Putamen (tissue), 1 donor: ENCODE measurements around the gene NELFB.
"Not testable (repeated sequence)": the region's sequence is repeated elsewhere in the genome, so short reads cannot be mapped to it uniquely, and the experiment has no call there.

Source experiments
- DNase-seq: peaks from one replicate; pipeline ENCODE4 v3.0.0-alpha.2; 2016; ENCODE audit warnings: low spot score

The NELFB gene

GRCh38 chr9:137247135-137247915 lies 7.8 kb upstream of the NELFB start:
- DNase-seq = no peak

- no peak for DNase-seq
Observed at GRCh38 chr9:137247916-137248175, 7.3 kb upstream of the NELFB start.

GRCh38 chr9:137250329-137251193 lies 4.6 kb upstream of the NELFB start:
- no peak for DNase-seq

- no peak for DNase-seq
Observed at GRCh38 chr9:137251194-137251461, 4.0 kb upstream of the NELFB start, which contains the start of gene STPG3. TSS of gene STPG3 (plus strand) at chr9:137251286. CDS start at chr9:137251287, 1 bp downstream.

GRCh38 chr9:137251490-137252268 lies 3.4 kb upstream of the NELFB start:
- no peak for DNase-seq

- no peak for DNase-seq
Observed at GRCh38 chr9:137252555-137253506, 2.3 kb upstream of the NELFB start.

GRCh38 chr9:137253717-137254623 lies 1.2 kb upstream of the NELFB start:
- no peak for DNase-seq

- DNase-seq = no peak
Observed at GRCh38 chr9:137255448-137256114, 454 bp downstream of the NELFB start.

GRCh38 chr9:137256362-137256761 lies 1.2 kb downstream of the NELFB start:
- no peak for DNase-seq

GRCh38 chr9:137256856-137257255 lies 1.7 kb downstream of the NELFB start:
- no peak for DNase-seq

GRCh38 chr9:137262173-137262908 lies 7.2 kb downstream of the NELFB start:
- not testable (repeated sequence) for DNase-seq

- no peak for DNase-seq
Observed at GRCh38 chr9:137262909-137263285, 7.8 kb downstream of the NELFB start.

GRCh38 chr9:137263506-137263905 lies 8.4 kb downstream of the NELFB start:
- no peak for DNase-seq

GRCh38 chr9:137264067-137264466 lies 8.9 kb downstream of the NELFB start:
- DNase-seq = no peak

- DNase-seq = no peak
Observed at GRCh38 chr9:137265496-137266161, 10.5 kb downstream of the NELFB start.

GRCh38 chr9:137266162-137266527 lies 11.0 kb downstream of the NELFB start:
- DNase-seq = no peak

GRCh38 chr9:137266585-137267453 lies 11.7 kb downstream of the NELFB start:
- DNase-seq = no peak

GRCh38 chr9:137267933-137268355 lies 12.8 kb downstream of the NELFB start:
- no peak for DNase-seq
